Measurements from ENCODE around the gene IMMP2L.

Gene IMMP2L

GRCh38 chr7:110889335-110889734 is 673.0 kb downstream of the IMMP2L start:
- H3K4me3 Mint-ChIP-seq: no peak overlapping the region
- no peak overlapping the region for H3K27ac Mint-ChIP-seq
- peaks cover 9% of the 10 kb centered on the region for H3K4me1 Mint-ChIP-seq
- no peaks in the 10 kb centered on the region for H3K36me3 Mint-ChIP-seq (ENCODE audit: low read depth)
- H3K9me3 Mint-ChIP-seq: no peaks in the 10 kb centered on the region
- no peaks in the 10 kb centered on the region for H3K27me3 Mint-ChIP-seq (ENCODE audit: low read depth)
- TF ChIP-seq, protein P1, sequence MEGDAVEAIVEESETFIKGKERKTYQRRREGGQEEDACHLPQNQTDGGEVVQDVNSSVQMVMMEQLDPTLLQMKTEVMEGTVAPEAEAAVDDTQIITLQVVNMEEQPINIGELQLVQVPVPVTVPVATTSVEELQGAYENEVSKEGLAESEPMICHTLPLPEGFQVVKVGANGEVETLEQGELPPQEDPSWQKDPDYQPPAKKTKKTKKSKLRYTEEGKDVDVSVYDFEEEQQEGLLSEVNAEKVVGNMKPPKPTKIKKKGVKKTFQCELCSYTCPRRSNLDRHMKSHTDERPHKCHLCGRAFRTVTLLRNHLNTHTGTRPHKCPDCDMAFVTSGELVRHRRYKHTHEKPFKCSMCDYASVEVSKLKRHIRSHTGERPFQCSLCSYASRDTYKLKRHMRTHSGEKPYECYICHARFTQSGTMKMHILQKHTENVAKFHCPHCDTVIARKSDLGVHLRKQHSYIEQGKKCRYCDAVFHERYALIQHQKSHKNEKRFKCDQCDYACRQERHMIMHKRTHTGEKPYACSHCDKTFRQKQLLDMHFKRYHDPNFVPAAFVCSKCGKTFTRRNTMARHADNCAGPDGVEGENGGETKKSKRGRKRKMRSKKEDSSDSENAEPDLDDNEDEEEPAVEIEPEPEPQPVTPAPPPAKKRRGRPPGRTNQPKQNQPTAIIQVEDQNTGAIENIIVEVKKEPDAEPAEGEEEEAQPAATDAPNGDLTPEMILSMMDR (IDR thresholded peaks at IDR 0.05; ENCODE audit: unreplicated experiment in 3 of 3): no peak

- Mint-ChIP-seq H3K27ac (peak overlapping the region in 1 of 3 experiments; percentile 9), H3K4me3 (no peak overlapping the region), H3K36me3 (ENCODE audit: low read depth) (no peaks in the 10 kb centered on the region), H3K27me3 (ENCODE audit: low read depth) (no peaks in the 10 kb centered on the region), H3K9me3 (no peaks in the 10 kb centered on the region), H3K4me1 (peaks cover 9% of the 10 kb centered on the region)
- TF ChIP-seq, protein P1 (IDR thresholded peaks at IDR 0.05; ENCODE audit: unreplicated experiment in 3 of 3): no peak
Observed at GRCh38 chr7:110888641-110889040, 673.7 kb downstream of the IMMP2L start.

DNA sequence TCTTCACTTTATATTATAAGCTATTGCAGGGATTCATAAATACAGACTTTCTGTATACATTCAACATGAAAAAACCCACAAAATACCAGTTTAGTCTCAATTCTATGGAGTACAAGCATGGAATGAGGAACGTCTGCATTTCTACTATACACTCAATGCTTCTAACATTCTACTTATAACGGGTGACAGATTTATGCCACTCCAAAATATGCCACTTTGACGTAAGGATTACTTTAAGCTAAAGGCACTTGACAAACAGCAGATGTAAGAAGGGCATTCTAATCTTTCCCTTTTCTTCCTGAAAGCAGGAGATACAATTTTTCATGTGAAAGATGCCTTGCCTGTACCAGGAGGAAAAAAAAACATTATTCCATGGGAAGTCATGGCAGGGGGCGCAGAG is 676.8 kb downstream of the IMMP2L start:
- H3K27me3 Mint-ChIP-seq (ENCODE audit: low read depth): no peaks in the 10 kb centered on the region
- H3K27ac Mint-ChIP-seq: no peak overlapping the region
- TF ChIP-seq, protein P1 (IDR thresholded peaks at IDR 0.05; ENCODE audit: unreplicated experiment in 3 of 3): no peak
- H3K4me3 Mint-ChIP-seq: no peak overlapping the region
- H3K36me3 Mint-ChIP-seq (ENCODE audit: low read depth): no peaks in the 10 kb centered on the region
- H3K9me3 Mint-ChIP-seq: no peaks in the 10 kb centered on the region
- H3K4me1 Mint-ChIP-seq: peaks cover 9% of the 10 kb centered on the region

GRCh38 chr7:110881721-110882120 is 680.6 kb downstream of the IMMP2L start:
- H3K9me3 Mint-ChIP-seq: no peaks in the 10 kb centered on the region

GRCh38 chr7:110880971-110881370 is 681.3 kb downstream of the IMMP2L start:
- no peaks in the 10 kb centered on the region for H3K27me3 Mint-ChIP-seq (ENCODE audit: low read depth)
- H3K4me1 Mint-ChIP-seq: peaks cover 14% of the 10 kb centered on the region
- no peaks in the 10 kb centered on the region for H3K36me3 Mint-ChIP-seq (ENCODE audit: low read depth)
- H3K27ac Mint-ChIP-seq: no peak overlapping the region
- H3K9me3 Mint-ChIP-seq: no peaks in the 10 kb centered on the region
- TF ChIP-seq, protein P1 (IDR thresholded peaks at IDR 0.05; ENCODE audit: unreplicated experiment in 3 of 3): no peak
- no peak overlapping the region for H3K4me3 Mint-ChIP-seq

More at GRCh38 chr7:110881721-110882120, 680.6 kb downstream of the IMMP2L start:
- TF ChIP-seq, protein P1 (IDR thresholded peaks at IDR 0.05; ENCODE audit: unreplicated experiment in 3 of 3): no peak
- Mint-ChIP-seq H3K27ac (peak overlapping the region in 1 of 3 experiments; percentile 38), H3K36me3 (ENCODE audit: low read depth) (no peaks in the 10 kb centered on the region), H3K4me3 (no peak overlapping the region), H3K4me1 (peaks cover 7% of the 10 kb centered on the region), H3K27me3 (ENCODE audit: low read depth) (no peaks in the 10 kb centered on the region)

- no peaks in the 10 kb centered on the region for H3K27me3 Mint-ChIP-seq (ENCODE audit: low read depth)
- TF ChIP-seq, protein P1 (IDR thresholded peaks at IDR 0.05; ENCODE audit: unreplicated experiment in 3 of 3): no peak
- no peak overlapping the region for H3K4me3 Mint-ChIP-seq
- H3K27ac Mint-ChIP-seq: peak overlapping the region; percentile 51 to 91 (median 71)
- H3K9me3 Mint-ChIP-seq: no peaks in the 10 kb centered on the region
- H3K36me3 Mint-ChIP-seq (ENCODE audit: low read depth): no peaks in the 10 kb centered on the region
- H3K4me1 Mint-ChIP-seq: peaks cover 14% of the 10 kb centered on the region
Observed at GRCh38 chr7:110877016-110877415, 685.3 kb downstream of the IMMP2L start.
